ENCODE measurements around the gene HAT1. TPM values are rescaled to one million over a fixed set of nuclear protein-coding genes. Genes with fewer than 3 reads are reported as not detected.

Gene HAT1
- total RNA-seq, 1 experiment from 2014 or later = 58.9 TPM

GRCh38 chr2:171882089-171882769 lies 40.0 kb upstream of the HAT1 start:
- TF ChIP-seq CREM (CRISPR knock-in tag; IDR thresholded peaks at IDR 0.05) (no peak), FOXJ3 (CRISPR knock-in tag; IDR thresholded peaks at IDR 0.05; ENCODE audit: borderline replicate concordance) (no peak), JAZF1 (CRISPR knock-in tag; IDR thresholded peaks at IDR 0.05) (no peak), ZNF232 (CRISPR knock-in tag; IDR thresholded peaks at IDR 0.05) (no peak), GTF2I (CRISPR knock-in tag; conservative IDR thresholded peaks at IDR 0.05) (no peak), HMGA2 (CRISPR knock-in tag; IDR thresholded peaks at IDR 0.05) (no peak), NFYB (CRISPR knock-in tag; conservative IDR thresholded peaks at IDR 0.05; ENCODE audit: low read depth) (no peak), USF1 (CRISPR knock-in tag; IDR thresholded peaks at IDR 0.05) (no peak), MYBL2 (CRISPR knock-in tag; IDR thresholded peaks at IDR 0.05) (no peak), ESRRA (CRISPR knock-in tag; IDR thresholded peaks at IDR 0.05; ENCODE audit: borderline replicate concordance) (no peak), EMX1 (CRISPR knock-in tag; IDR thresholded peaks at IDR 0.05) (no peak), KAT7 (CRISPR knock-in tag; IDR thresholded peaks at IDR 0.05; ENCODE audit: borderline replicate concordance) (no peak), ATF2 (CRISPR knock-in tag; IDR thresholded peaks at IDR 0.05; ENCODE audit: borderline replicate concordance, low read depth) (no peak), ZNF425 (CRISPR knock-in tag; conservative IDR thresholded peaks at IDR 0.05) (no peak), FOXP4 (CRISPR knock-in tag; IDR thresholded peaks at IDR 0.05) (no peak), PRDM15 (CRISPR knock-in tag; IDR thresholded peaks at IDR 0.05) (no peak), ZNF138 (CRISPR knock-in tag; conservative IDR thresholded peaks at IDR 0.05) (no peak), PREB (CRISPR knock-in tag; IDR thresholded peaks at IDR 0.05; ENCODE audit: borderline replicate concordance) (no peak), ZSCAN18 (CRISPR knock-in tag; IDR thresholded peaks at IDR 0.05) (no peak), NR1H2 (CRISPR knock-in tag; IDR thresholded peaks at IDR 0.05) (no peak)
- H3K27me3 Mint-ChIP-seq (ENCODE audit: low read depth) = no peaks in the 10 kb centered on the region

More at GRCh38 chr2:171882089-171882769, 40.0 kb upstream of the HAT1 start:
- Mint-ChIP-seq H3K4me3 (no peak overlapping the region), H3K4me1 (no peaks in the 10 kb centered on the region), H3K9me3 (no peaks in the 10 kb centered on the region), H3K27ac (no peak overlapping the region), H3K36me3 (no peaks in the 10 kb centered on the region)
- POLR2A ChIA-PET = interaction anchor here (0.6 kb wide), 1 partner anchor 482 kb away, joined by 4 read pairs; no protein-coding TSS in a partner anchor
- no peak for ATAC-seq
- DNase-seq (ENCODE audit: low spot score) = no peak
- CTCF ChIA-PET = interaction anchor here (0.6 kb wide), 1 partner anchor 57 kb away, joined by 3 read pairs; no protein-coding TSS in a partner anchor

Measured in WTC11 (cell line).